ENCODE data around the gene PRMT3.
"Not testable (repeated sequence)": the region's sequence is repeated elsewhere in the genome, so short reads cannot be mapped to it uniquely, and the experiment has no call there.

PRMT3 gene

DNA sequence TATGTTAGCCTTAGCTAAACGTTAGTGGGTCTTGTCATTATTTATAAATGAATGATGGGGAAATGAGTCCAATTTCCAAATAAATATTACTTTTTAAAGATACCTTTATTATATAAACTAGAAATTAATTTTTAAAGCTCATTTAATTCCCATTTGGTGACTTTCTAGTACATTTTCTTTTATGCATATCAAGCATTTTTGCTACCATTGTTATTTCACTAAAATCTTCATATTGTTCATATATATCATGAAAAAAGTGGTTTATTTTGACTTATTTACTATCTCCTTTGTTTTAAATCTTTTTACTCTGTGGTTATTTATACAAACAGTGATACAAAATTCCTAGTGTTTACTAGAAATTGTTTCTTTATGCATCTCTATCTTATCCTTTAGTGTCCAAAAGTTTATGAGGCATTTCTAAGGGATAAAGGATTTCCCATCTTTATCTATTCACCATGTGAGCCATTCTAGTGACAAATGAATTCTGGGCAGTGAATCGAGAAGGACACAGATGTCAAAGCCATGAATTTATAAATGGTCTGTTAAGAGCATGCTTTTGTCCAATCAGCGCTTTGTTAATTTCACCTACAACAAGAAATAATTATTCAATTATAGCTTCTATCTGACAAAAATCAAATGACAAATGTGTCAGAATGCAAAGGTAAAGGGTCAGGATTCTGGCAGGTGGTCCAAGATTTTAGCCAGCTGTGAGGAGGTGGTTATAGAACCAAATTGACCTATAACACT lies 70.6 kb downstream of the PRMT3 start:
- no peak for DNase-seq (ENCODE audit: low spot score)

DNA sequence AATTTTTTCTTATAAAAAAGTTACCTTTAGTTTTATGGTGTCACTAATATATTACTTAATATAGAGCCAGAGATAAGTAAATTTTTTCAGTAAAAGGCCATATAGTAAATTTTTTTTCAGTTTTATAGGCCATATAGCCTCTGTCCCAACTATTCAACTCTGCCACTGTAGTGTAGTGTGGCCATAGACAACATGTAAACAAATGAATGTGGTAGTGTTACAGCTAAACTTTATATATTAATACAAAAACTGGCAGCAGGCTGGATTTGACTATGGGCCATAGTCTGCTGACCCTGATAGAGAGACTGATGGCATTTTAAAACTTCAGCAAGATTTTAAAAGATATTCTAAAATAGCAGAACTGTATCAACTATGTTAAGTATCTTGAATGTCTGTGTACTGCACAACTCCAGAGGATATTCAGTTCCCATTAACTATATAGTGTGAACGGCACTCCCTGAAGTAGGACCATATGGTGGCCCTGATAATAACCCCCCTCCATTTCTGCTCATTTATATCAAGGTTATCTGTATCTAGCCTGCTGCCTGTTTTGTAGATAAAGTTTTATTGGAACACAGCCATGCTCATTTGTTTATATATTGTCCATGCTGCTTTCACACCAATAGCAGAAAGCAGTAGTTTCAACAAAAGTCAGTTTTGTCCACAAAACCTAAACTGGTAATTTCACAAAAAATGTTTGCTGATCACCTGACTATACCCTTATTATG lies 71.6 kb downstream of the PRMT3 start:
- no peak for DNase-seq (ENCODE audit: low spot score)

DNA sequence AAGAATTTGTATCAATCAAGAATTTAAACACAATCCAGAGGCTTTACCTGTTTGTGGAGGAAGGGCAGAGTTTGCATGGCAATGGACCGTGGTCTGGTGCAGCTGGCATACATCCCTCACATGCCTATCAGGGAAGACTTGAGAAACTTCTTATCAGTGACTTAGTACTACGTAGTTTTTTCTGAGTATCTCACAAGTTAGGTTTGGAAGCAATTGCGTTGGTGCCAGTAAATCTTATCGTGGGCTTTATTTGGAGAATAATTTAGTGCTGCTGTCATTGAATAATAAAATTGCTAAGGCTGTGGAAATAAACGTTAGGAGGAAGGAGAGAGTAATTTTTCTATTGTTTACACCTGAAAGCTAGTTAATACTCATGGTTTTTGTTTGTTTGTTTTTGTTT lies 72.3 kb downstream of the PRMT3 start:
- no peak for DNase-seq (ENCODE audit: low spot score)

DNA sequence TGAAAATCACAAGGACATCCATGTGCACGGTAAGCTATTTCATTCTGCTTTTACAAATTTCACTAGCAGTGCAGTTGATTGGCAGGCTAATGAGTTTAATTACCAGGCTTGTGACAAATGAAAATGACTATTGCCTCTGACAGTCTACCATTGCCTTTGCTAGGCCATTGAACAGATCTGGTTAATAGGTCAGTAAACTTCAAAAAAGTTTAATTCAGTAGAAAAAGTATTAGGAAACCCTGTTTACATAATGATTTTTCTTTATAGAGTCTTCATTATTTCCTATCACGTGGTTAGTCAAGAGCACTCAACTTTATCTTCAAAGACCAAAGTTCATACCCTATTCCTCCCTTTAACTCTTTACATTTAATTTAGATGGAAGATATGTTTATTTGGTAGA lies 77.0 kb downstream of the PRMT3 start:
- DNase-seq (ENCODE audit: low spot score), result no peak

DNA sequence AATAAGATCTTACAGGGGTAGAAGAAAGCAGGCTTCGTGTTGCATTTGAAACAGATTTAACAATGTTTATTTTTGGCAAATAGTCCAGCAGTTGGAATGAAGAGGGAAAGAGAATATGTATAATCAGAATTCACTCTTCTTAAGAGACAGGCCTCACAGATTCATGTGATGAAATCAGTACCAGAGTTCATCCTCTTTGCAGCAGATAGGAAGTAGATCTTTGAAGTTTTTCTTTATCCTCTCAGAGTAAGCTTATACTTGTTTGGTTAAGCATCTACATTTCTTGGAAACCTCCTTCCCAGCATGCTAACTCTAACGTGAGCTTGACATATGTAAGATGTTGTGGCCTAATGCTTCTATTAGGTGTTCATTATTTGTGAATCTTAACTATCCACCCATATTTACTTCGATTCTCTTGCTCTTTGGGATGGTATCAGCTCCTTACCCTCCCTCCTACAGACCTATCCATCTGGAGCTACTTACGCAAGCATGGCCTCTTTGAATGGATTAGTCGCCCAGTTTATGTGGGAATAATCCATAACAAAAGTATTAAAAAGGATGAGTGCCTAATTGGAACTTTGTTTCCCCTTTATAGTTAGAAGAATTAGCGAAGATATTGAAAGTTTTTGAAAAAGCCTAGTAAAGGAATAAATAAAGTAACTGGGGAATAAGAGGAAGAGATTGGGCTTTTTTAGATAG lies 80.1 kb downstream of the PRMT3 start:
- DNase-seq (ENCODE audit: low spot score), result no peak

DNA sequence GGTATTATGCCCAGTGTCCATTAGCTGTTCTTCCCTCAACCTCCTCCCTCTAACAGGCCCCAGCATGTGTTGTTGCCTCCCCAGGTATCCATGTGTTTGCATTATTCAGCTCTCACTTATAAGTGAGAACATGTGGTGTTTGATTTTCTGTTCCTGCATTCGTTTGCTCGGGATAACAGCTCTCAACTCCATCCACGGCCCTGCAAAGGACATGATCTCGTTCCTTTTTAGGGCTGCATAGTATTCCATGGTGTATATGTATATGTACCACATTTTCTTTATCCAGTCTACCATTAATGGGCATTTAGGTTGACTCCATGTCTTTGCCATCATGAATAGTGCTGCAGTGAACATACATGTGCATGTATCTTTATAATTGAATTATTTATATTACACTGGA lies 82.8 kb downstream of the PRMT3 start:
- no peak for DNase-seq (ENCODE audit: low spot score)

DNA sequence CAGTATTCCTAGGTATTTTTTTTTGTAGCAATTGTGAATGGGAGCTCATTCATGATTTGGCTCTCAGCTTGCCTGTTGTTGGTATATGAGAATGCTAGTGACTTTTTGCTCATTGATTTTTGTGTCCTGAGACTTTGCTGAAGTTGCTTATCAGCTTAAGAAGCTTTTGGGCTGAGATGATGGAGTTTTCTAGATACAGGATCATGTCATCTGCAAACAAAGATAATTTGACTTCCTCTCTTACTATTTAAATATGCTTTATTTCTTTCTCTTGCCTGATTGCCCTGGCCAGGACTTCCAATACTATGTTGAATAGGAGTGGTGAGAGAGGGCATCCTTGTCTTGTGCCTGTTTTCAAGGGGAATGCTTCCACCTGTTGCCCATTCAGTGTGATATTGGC lies 84.4 kb downstream of the PRMT3 start:
- DNase-seq (ENCODE audit: low spot score), result not testable (repeated sequence)

DNA sequence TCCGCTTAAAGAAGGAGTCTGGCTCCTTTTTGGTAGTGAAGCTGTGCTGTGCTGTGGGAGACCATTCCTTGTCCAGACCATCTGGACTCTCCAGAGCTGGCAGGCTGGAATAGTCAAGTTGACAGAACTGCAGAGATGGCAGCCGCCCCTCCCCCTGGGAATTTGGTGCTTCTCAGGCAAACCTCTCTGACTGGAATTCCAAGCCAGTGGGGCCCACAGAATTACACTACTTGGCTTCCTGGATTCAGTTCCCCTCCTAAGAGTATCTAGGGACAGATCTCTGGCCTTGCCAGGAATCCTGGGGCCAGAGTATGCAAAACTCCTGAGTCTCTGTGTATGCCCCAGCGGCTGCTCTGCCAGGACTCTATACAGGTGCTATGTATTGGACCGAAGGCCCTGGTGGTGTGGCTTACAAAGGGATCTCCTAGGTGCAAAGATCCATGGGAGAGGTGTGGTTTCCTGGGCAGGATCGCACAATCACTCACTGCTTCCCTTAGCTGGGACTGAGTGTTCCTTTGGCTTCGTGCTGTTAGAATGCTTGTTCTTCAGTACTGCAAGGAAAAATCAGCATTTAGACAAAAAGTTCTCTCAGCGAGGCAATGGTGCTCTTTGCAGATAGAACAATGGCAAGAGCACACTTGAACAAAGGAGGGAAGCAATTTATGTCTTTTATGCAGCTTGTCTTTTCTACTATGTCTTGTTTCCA lies 86.8 kb downstream of the PRMT3 start:
- DNase-seq (ENCODE audit: low spot score), result no peak

DNA sequence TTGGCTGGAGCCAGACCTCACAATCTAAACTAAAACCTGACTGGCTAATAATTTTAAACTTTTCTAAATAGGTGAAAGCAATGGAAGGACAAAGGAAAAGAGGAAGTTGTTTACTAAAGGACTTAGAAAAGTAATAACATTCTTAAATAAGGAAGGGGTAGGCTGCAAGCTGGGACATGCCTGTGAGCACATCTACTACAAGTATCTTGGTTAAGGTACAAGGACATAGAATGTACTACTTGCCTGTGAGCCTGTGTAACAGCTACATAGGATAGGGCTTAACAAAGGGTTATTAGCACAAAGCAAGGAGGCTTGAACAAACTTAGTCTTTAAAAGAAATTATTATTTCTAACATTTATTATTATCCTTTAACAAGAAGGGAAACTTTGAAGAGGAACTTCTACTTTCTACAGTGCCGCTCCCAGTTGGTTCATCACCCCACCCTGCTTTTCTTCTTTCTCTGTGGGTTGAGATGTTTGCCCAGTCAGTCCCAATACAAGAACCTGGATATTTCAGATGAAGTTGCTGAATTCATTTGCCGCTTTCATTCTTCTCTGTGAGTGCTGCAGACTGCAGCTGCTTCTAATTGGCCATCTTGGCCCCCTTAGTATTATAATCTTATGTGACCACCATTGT lies 87.5 kb downstream of the PRMT3 start:
- DNase-seq (ENCODE audit: low spot score), result no peak

DNA sequence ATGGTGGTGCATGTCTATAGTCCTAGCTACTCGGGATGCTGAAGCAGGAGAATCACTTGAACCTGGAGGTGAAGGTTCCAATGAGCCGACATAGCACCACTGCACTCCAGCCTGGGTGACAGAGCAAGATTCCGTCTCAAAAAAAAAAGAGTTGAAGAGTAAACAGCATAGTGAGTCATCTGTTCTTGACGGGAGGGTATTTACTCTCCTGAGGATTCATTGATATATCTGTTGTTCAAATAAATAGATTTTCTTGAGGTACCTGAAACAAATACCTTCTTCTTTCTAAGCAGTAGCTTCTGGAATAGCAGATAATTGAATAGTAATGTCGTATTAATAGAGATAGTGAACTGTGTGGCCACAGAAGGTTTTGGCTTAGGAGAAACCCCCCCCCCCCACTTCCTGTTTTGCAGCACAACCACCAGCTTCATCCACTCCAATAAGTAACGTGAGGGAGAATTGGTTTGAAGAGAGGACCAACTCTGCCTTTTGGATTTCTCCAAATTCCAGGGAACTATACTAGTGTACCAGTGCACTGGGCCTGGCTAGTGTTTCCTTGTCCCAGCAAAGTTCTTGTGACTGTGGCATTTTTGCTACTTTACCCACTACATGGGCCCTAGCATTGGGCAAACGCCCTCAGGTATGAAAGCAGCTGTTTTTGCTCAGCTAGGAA lies 90.0 kb downstream of the PRMT3 start:
- no peak for DNase-seq (ENCODE audit: low spot score)

DNA sequence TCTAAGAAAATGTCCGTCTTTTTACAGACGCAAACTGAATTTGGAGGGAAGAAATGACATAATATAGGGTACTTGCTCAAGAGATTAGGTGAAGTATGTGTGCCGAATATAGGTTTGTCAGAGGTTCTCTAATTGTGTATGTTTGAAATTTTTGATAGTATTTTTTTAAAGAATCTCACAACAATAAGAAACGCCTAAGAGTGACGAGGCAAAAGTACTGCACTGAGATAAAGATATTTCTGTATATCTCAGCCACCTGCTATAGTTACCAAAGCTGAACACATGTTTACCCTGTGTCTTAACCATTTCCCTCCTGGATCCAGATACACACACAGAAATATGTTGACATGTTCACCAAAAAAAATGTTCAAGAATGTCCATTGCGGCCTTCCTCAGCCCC lies 92.0 kb downstream of the PRMT3 start:
- DNase-seq (ENCODE audit: low spot score), result no peak

DNA sequence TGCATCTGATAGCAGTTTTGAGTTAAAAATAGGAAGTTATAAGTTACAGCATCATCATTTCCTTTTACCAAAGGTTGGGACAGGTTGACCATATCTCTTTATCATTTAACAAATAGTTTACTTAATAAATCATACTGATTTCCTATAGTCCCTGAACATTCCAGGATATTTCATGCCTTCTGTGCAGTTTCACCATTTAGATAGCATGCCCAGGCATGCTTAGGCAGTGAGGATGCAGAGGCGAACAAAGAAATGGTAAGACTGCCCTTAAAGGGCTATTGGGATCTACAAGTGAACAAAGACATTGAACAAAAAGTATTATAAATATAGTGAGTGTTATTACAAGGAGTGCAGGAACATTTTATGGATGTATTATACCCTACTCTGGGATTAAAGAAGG lies 96.4 kb downstream of the PRMT3 start:
- no peak for DNase-seq (ENCODE audit: low spot score)

DNA sequence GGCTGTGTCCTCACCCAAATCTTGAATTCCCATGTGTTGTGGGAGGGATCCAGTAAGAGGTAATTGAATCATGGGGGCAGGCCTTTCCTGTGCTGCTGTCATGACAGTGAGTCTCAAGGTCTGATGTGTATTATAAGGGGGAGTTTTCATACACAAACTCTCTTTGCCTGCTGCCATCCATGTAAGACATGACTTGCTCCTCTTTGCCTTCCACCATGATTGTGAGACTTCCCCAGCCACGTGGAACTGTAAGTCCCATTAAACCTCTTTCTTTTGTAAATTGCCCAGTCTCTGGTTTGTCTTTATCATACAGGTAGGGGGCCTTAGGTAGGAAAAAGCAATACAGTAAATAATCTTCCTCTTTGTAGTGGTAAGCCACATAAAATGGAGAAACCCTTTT lies 96.9 kb downstream of the PRMT3 start:
- not testable (repeated sequence) for DNase-seq (ENCODE audit: low spot score)

DNA sequence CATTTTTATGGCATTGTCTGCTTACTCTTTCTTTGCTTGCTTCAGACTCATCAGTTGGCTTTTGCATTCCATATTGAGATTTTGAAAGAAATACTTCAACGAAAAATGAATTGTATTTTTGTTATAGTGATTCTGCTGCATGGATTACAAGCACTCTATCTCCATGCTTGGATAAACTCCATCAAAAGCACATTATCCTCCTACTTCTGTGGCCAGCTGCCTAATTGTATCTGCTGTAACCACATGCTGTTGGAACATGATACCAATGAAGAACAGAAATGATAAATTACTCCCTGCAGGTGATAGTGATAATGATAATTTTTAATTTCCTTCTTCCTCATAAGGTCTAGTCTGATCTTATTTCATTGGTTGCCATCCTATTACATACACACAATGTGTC lies 100.8 kb downstream of the PRMT3 start:
- DNase-seq (ENCODE audit: low spot score), result no peak

DNA sequence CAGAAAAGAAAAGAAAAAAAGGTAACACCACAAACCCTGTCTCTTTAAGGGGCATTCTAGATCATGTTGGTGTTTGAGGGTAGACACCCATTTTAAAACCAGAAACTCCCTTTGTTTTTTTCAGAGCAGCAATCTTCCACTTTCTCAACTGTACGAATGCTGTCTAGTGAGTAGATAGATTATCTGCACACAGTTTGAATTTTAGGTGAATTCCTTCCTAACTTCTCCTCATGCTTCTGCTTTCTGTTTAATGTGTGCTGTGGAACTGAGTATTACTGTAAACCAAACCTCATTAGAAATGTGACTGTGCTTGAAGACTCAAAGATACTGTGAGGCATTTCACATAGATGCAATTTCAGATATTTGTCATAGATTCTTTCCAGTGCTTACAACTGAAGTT lies 102.4 kb downstream of the PRMT3 start:
- no peak for DNase-seq (ENCODE audit: low spot score)

DNA sequence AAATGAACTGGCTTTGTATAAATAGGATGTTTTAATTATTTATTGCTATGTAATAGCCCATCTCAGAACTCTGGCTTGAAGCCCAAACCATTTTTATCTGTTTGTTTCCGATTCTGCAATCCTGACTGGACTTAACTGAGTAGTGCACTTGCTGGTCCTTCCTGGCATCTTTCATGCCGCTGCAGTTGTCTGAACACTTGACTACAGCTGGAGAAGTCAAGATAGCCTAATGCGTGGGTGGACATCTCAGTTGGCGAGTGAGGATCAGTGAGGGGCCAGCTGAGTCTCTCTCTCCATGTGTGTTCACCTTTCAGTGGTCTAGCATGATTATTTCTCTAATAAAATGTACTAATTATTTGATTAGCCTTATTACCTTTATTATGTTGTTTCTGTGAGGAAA lies 105.8 kb downstream of the PRMT3 start:
- no peak for DNase-seq (ENCODE audit: low spot score)

DNA sequence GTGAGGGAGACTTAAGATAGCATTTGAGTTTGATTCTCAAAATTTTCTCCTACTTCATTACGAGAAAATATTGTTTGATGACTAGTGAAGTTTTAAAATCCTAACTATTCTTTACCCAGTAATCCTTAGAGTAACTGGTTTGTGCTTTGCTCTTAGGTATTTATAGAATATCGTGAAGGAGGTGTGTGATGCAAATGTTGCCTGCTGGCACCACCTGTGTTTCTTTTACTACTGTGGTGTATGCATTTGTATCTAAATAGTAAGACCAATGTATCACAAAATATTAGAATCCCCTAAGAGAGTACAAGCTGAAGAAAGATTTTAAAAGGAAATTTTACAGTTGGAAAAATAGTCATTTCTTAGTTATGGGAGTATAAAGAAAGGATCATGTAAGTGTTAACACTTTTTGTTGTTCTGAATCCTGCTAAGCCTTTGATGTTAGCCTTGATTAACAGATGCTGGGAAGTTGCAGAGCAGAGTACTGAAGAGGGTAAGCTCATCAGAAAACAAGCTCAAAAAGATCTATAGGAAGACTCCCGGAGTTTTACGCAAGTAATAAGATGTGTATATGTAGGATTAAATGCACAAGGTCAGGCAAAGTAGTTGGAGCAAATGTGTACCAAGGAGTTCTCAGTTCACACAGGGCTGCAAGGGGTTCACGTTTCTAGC lies 109.7 kb downstream of the PRMT3 start:
- no peak for DNase-seq (ENCODE audit: low spot score)

DNA sequence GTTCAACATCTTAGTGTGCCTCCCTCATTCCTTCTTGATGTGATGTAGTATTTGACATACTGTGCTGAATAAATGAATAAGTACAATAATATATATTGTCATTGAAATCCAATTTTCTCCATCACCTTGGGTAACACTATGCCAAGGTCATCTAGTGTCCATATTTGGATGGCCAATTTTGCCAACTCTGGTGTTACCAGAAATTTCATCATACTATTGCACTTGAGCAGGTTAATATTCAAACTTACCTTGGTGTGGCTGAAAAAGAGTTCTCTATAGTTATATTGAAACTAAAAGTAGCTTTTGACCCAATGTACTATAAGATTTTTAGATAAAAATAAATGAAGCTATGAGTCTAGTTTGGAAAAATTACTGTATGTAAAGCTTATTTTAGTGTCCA lies 113.7 kb downstream of the PRMT3 start:
- no peak for DNase-seq (ENCODE audit: low spot score)

DNA sequence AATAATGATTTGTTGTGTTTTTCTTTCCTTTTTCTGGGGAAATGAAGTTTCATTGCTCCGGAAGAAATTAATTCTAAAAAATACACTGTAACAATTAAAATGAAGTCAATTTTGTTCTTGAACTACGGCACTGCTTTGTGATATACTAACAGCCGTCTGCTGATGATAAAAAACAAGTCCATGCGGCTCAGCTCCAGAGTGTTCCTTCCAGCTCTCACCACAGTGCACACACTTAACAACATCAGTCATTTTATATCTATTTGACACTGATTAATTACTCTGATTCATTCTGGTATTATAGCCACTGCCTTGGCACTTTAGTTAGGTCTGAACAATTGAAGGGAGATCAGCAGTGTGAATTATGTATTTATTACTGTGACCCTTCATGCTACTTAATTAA lies 114.5 kb downstream of the PRMT3 start:
- DNase-seq (ENCODE audit: low spot score), result no peak

DNA sequence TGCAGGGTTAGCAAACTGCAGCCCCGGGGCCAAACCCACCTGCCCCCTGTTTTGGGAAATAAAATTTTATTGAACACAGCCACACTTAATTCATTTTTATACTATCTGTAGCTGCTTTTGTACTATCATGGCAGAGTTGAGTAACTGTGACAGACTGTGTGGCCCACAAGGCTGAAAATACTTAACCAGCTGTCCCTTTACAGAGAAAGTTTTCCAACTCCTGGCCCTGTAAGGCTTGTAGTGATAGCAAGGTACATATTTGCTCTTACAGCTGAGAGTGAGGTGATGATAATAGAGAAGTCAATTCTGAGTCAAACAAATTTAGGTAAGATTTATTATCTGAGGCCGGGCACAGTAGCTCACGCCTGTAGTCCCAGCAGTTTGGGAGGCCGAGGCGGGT lies 124.5 kb downstream of the PRMT3 start:
- DNase-seq (ENCODE audit: low spot score), result peak; percentile 13

DNA sequence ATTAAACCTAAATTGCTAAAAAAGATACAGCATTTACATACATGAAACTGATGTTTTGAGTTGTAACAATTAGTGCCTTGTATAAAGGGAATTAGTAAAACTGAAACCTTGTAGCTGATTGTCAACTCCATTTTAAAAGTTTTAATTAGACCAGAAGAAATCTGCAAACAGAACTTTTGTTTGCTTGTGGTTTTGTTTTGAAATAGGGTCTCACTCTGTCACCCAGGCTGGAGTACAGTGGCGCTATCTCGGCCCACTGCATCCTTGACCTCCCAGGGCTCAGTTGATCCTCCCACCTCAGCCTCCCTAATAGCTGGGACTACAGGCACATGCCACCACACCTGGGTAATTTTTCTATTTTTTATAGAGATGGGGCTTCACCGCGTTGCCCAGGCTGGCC lies 125.4 kb downstream of the PRMT3 start:
- DNase-seq (ENCODE audit: low spot score), result no peak

Data from HuH-7.5 (cell line).